ENCODE results near the gene TMEM200A. TPM values are rescaled to one million over a fixed set of nuclear protein-coding genes. Genes with fewer than 3 reads are reported as not detected.

TMEM200A gene
- total and polyA plus RNA-seq, 2 donors (not counting 3 experiments of a cell fraction or from before 2014, with no cell fraction given), result 0.58 to 0.75 TPM

DNA sequence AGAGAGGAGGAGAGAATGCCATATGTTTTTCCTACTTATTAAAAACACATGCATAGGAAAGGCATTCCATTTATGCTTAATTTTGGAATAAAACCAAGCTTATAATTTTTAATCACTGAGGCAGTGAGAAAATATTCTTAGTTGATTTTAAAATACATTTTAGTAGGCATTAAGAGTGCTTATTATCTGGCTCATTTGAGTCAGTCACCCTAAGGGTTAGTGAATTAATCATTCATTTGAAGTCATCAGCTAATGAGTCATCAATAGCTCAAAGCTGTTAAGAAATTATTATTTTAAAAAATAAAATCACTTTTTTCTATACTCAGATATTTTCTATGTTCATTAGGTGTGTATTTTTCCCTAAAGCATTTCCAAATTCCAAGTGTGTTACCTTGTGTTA, 81.6 kb downstream of the TMEM200A start:
- Histone ChIP-seq H3K79me2 (ENCODE audit: control insufficient read depth, insufficient read depth, low read length) (no peaks in the 10 kb centered on the region), H4K20me1 (replicated peaks; ENCODE audit: control insufficient read depth, extremely low read depth, insufficient read depth, low read length) (no peaks in the 10 kb centered on the region), H3K9me3 (replicated peaks; ENCODE audit: control insufficient read depth, insufficient read depth, low read length) (no peaks in the 10 kb centered on the region), H3K27me3 (ENCODE audit: control insufficient read depth in 2 of 2, insufficient read depth in 2 of 2, low read length in 2 of 2) (no peaks in the 10 kb centered on the region), H3K4me2 (ENCODE audit: insufficient read depth, low read length) (no peak overlapping the region), H3K4me1 (ENCODE audit: control insufficient read depth, extremely low read depth, insufficient read depth, low read length) (peaks cover 8% of the 10 kb centered on the region), H3K27ac (ENCODE audit: insufficient read depth, low read depth, low read length) (no peak overlapping the region), H3K36me3 (ENCODE audit: control insufficient read depth in 2 of 2, extremely low read depth in 1 of 2, insufficient read depth in 2 of 2, low read length in 2 of 2) (no peaks in the 10 kb centered on the region), H3K9ac (replicated peaks; ENCODE audit: extremely low read depth, insufficient read depth, low read length) (no peak overlapping the region), H3K9me1 (replicated peaks; ENCODE audit: control insufficient read depth, extremely low read depth, insufficient read depth, low read length) (no peaks in the 10 kb centered on the region), H2AFZ (ENCODE audit: low read depth, low read length) (no peak overlapping the region), H3K4me3 (replicated peaks in 1 of 3; ENCODE audit: insufficient read depth in 1 of 3, low read depth in 1 of 3, low read length in 3 of 3) (no peak overlapping the region)
- BruUV-seq (replicated peaks), result no TSS peak
- intact Hi-C loops (cut with micrococcal nuclease) (no loop called here), dilution Hi-C loops (cut with MboI; ENCODE audit: extremely low pct_ligation_motif_present, low sequenced_read_pairs) (no loop called here)
- POLR2A ChIA-PET, result no interaction called here
- CTCF ChIA-PET, result interaction anchor here (1.2 kb wide), 1 partner anchor 154 kb away, joined by 3 read pairs; no protein-coding TSS in a partner anchor
- no peak for FAIRE-seq
- DNase-seq (ENCODE audit: low read depth, low spot score), result peak; percentile 21
- peak; percentile 21 for TF ChIP-seq GATA2 (IDR thresholded peaks at IDR 0.05; ENCODE audit: insufficient read depth, insufficient read length, low read depth, low read length)
- TF ChIP-seq FOS (IDR thresholded peaks at IDR 0.05; ENCODE audit: borderline replicate concordance, insufficient read depth, low read length), result peak; percentile 33
- TF ChIP-seq, protein P1, sequence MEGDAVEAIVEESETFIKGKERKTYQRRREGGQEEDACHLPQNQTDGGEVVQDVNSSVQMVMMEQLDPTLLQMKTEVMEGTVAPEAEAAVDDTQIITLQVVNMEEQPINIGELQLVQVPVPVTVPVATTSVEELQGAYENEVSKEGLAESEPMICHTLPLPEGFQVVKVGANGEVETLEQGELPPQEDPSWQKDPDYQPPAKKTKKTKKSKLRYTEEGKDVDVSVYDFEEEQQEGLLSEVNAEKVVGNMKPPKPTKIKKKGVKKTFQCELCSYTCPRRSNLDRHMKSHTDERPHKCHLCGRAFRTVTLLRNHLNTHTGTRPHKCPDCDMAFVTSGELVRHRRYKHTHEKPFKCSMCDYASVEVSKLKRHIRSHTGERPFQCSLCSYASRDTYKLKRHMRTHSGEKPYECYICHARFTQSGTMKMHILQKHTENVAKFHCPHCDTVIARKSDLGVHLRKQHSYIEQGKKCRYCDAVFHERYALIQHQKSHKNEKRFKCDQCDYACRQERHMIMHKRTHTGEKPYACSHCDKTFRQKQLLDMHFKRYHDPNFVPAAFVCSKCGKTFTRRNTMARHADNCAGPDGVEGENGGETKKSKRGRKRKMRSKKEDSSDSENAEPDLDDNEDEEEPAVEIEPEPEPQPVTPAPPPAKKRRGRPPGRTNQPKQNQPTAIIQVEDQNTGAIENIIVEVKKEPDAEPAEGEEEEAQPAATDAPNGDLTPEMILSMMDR (IDR thresholded peaks at IDR 0.05; ENCODE audit: extremely low read depth in 1 of 2, insufficient read depth in 1 of 2, low read depth in 1 of 2, low read length in 2 of 2), result no peak

DNA sequence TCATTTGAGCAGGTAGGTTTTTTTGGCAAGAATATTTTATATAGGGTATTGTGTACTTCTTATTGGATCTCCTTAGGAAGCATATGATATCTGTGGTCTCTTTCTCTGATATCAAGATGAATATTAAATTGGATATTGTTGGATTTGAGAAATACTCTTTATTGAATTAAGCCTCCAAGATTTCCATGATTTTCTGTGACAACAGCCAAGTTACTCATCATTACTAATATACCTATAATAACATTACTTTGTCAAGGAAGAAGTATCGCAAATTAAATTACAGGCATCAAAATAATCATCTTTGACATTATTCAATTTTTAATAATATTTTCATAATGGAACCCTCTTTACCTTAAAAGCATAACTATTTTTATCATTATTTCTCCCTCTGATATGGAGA, 86.5 kb downstream of the TMEM200A start:
- no peak overlapping the region for H2AFZ ChIP-seq (ENCODE audit: low read depth, low read length)
- no peaks in the 10 kb centered on the region for H3K9me3 ChIP-seq (replicated peaks; ENCODE audit: control insufficient read depth, insufficient read depth, low read length)
- H3K79me2 ChIP-seq (ENCODE audit: control insufficient read depth, insufficient read depth, low read length), result no peaks in the 10 kb centered on the region
- no peak for DNase-seq (ENCODE audit: low read depth, low spot score)
- H3K9ac ChIP-seq (replicated peaks; ENCODE audit: extremely low read depth, insufficient read depth, low read length), result no peak overlapping the region
- BruUV-seq (replicated peaks), result no TSS peak
- TF ChIP-seq GATA2 (IDR thresholded peaks at IDR 0.05; ENCODE audit: insufficient read depth, insufficient read length, low read depth, low read length) (no peak), POLR2A (IDR thresholded peaks at IDR 0.05; ENCODE audit: low read depth, low read length) (no peak), FOS (IDR thresholded peaks at IDR 0.05; ENCODE audit: borderline replicate concordance, insufficient read depth, low read length) (no peak), POLR2AphosphoS5 (IDR thresholded peaks at IDR 0.05; ENCODE audit: insufficient read depth, low read depth, low read length) (no peak), JUN (IDR thresholded peaks at IDR 0.05; ENCODE audit: borderline replicate concordance, insufficient read depth, insufficient read length, low read depth) (no peak)
- TF ChIP-seq, protein P2, sequence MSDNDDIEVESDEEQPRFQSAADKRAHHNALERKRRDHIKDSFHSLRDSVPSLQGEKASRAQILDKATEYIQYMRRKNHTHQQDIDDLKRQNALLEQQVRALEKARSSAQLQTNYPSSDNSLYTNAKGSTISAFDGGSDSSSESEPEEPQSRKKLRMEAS (IDR thresholded peaks at IDR 0.05; ENCODE audit: insufficient read depth, insufficient read length), result no peak
- TF ChIP-seq, protein P1 (IDR thresholded peaks at IDR 0.05; ENCODE audit: extremely low read depth in 1 of 2, insufficient read depth in 1 of 2, low read depth in 1 of 2, low read length in 2 of 2), result no peak
- no peak overlapping the region for H3K4me3 ChIP-seq (replicated peaks in 1 of 3; ENCODE audit: insufficient read depth in 1 of 3, low read depth in 1 of 3, low read length in 3 of 3)
- ChIA-PET CTCF (no interaction called here), POLR2A (no interaction called here)
- no peaks in the 10 kb centered on the region for H3K36me3 ChIP-seq (ENCODE audit: control insufficient read depth in 2 of 2, extremely low read depth in 1 of 2, insufficient read depth in 2 of 2, low read length in 2 of 2)
- intact Hi-C loops (cut with micrococcal nuclease) (no loop called here), dilution Hi-C loops (cut with MboI; ENCODE audit: extremely low pct_ligation_motif_present, low sequenced_read_pairs) (no loop called here)
- no peak overlapping the region for H3K4me2 ChIP-seq (ENCODE audit: insufficient read depth, low read length)
- no peak overlapping the region for H3K27ac ChIP-seq (ENCODE audit: insufficient read depth, low read depth, low read length)
- H3K27me3 ChIP-seq (ENCODE audit: control insufficient read depth in 2 of 2, insufficient read depth in 2 of 2, low read length in 2 of 2), result no peaks in the 10 kb centered on the region
- H3K9me1 ChIP-seq (replicated peaks; ENCODE audit: control insufficient read depth, extremely low read depth, insufficient read depth, low read length), result no peaks in the 10 kb centered on the region
- no peak for FAIRE-seq
- no peaks in the 10 kb centered on the region for H4K20me1 ChIP-seq (replicated peaks; ENCODE audit: control insufficient read depth, extremely low read depth, insufficient read depth, low read length)
- peaks cover under 1% of the 10 kb centered on the region for H3K4me1 ChIP-seq (ENCODE audit: control insufficient read depth, extremely low read depth, insufficient read depth, low read length)

All from endothelial cell of umbilical vein (primary cell).